Tibial artery (tissue), 4 donors: ENCODE data around the gene PLEKHN1.

Experiments used
- DNase-seq, 2 donors: peaks; one replicate each; pipeline ENCODE4 v3.0.0-alpha.2; 2019
- H3K27ac ChIP-seq, 2 donors: fragments of 200-600 bp; sonication (generic) in 1 of 2; 1 replicate in 1 of 2; 2 replicates in 1 of 2; pipeline ENCODE4 v1.5.1; 2018 to 2019; ENCODE audit warnings: mild to moderate bottlenecking in 1 of 2
- H3K27me3 ChIP-seq, 2 donors: fragments of 200-600 bp; sonication (generic) in 1 of 2; one replicate each; pipeline versions ENCODE4 v1.5.1 to v1.6.0; 2016 to 2019
- H3K36me3 ChIP-seq, 3 donors: fragments of 200-600 bp; sonication (generic) in 2 of 3; one replicate each; pipeline ENCODE4 v1.5.1; 2016 to 2019; ENCODE audit warnings: mild to moderate bottlenecking in 2 of 3
- H3K4me1 ChIP-seq, 4 donors: fragments of 200-600 bp; sonication (generic) in 2 of 4; 1 replicate in 3 of 4; 2 replicates in 1 of 4; pipeline ENCODE4 v1.5.1; 2016 to 2019
- H3K4me3 ChIP-seq, 2 donors: fragments of 200-600 bp; sonication (generic) in 1 of 2; 1 replicate in 1 of 2; 2 replicates in 1 of 2; pipeline ENCODE4 v1.5.1; 2018 to 2019; ENCODE audit warnings: mild to moderate bottlenecking in 2 of 2
- H3K9me3 ChIP-seq, 3 donors: fragments of 200-600 bp; sonication (generic) in 1 of 3; one replicate each; pipeline ENCODE4 v1.5.1; 2016 to 2019
- intact Hi-C: fragments of 100-400 bp; cut with DNase I; formaldehyde crosslinking; loops from one replicate; pipeline ENCODE4 v1.15.0; 2023; ENCODE audit warnings: low total_unique reads
- TF ChIP-seq, protein P1 (sequence below), 2 experiments: fragments of 200-600 bp in 1 of 2; fragments of 450-650 bp in 1 of 2; IDR thresholded peaks; one replicate each; pipeline ENCODE4 v1.5.1; 2017 to 2019; ENCODE audit warnings: antibody characterized with exemption in 2 of 2, mild to moderate bottlenecking in 1 of 2, moderate library complexity in 1 of 2

The PLEKHN1 gene

GRCh38 chr1:959731-960362, 6.4 kb upstream of the PLEKHN1 start:
- Histone ChIP-seq H3K4me1 (peaks cover 0 to 40% (median 31%) of the 10 kb centered on the region in 4 donors), H3K27me3 (no peaks in the 10 kb centered on the region), H3K27ac (peak overlapping the region; percentile 49 to 75), H3K9me3 (no peaks in the 10 kb centered on the region), H3K36me3 (peaks cover 14 to 47% (median 23%) of the 10 kb centered on the region in 3 donors), H3K4me3 (peak overlapping the region; percentile 98 to 100)
- DNase-seq, result no peak
- TF ChIP-seq, protein P1, sequence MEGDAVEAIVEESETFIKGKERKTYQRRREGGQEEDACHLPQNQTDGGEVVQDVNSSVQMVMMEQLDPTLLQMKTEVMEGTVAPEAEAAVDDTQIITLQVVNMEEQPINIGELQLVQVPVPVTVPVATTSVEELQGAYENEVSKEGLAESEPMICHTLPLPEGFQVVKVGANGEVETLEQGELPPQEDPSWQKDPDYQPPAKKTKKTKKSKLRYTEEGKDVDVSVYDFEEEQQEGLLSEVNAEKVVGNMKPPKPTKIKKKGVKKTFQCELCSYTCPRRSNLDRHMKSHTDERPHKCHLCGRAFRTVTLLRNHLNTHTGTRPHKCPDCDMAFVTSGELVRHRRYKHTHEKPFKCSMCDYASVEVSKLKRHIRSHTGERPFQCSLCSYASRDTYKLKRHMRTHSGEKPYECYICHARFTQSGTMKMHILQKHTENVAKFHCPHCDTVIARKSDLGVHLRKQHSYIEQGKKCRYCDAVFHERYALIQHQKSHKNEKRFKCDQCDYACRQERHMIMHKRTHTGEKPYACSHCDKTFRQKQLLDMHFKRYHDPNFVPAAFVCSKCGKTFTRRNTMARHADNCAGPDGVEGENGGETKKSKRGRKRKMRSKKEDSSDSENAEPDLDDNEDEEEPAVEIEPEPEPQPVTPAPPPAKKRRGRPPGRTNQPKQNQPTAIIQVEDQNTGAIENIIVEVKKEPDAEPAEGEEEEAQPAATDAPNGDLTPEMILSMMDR (IDR thresholded peaks at IDR 0.05), result no peak
- intact Hi-C loops, result loop anchor here (5.0 kb wide), 1 partner anchor 53 kb away; no protein-coding TSS in a partner anchor

- Histone ChIP-seq H3K27ac (peak within 1 kb of the TSS; percentile 49 to 75), H3K4me1 (peaks cover 0 to 45% (median 31%) of the 10 kb centered on the region in 4 donors), H3K4me3 (peak within 1 kb of the TSS; percentile 98 to 100), H3K9me3 (no peaks in the 10 kb centered on the region), H3K27me3 (no peaks in the 10 kb centered on the region), H3K36me3 (peaks cover 7 to 40% (median 21%) of the 10 kb centered on the region in 3 donors)
- TF ChIP-seq, protein P1 (IDR thresholded peaks at IDR 0.05), result no peak
- peak; percentile 65 to 83 for DNase-seq
- intact Hi-C loops, result loop anchor here (5.0 kb wide), 1 partner anchor 53 kb away; no protein-coding TSS in a partner anchor
Measured at GRCh38 chr1:960363-961131, 5.7 kb upstream of the PLEKHN1 start, which contains the start of gene KLHL17. TSS of gene KLHL17 (plus strand) at chr1:960584. CDS start at chr1:960694, 110 bp downstream.

- DNase-seq, result no peak
- intact Hi-C loops, result loop anchor here (5.0 kb wide), 1 partner anchor 54 kb away; no protein-coding TSS in a partner anchor
- Histone ChIP-seq H3K27ac (peak overlapping the region in 1 of 2 donors; percentile 75), H3K9me3 (no peaks in the 10 kb centered on the region), H3K27me3 (no peaks in the 10 kb centered on the region), H3K4me3 (peak overlapping the region; percentile 98 to 100), H3K4me1 (peaks cover 0 to 51% (median 35%) of the 10 kb centered on the region in 4 donors), H3K36me3 (peaks cover under 1 to 34% (median 14%) of the 10 kb centered on the region in 3 donors)
- TF ChIP-seq, protein P1 (IDR thresholded peaks at IDR 0.05), result no peak
Measured at GRCh38 chr1:961132-961669, 5.1 kb upstream of the PLEKHN1 start.

DNA sequence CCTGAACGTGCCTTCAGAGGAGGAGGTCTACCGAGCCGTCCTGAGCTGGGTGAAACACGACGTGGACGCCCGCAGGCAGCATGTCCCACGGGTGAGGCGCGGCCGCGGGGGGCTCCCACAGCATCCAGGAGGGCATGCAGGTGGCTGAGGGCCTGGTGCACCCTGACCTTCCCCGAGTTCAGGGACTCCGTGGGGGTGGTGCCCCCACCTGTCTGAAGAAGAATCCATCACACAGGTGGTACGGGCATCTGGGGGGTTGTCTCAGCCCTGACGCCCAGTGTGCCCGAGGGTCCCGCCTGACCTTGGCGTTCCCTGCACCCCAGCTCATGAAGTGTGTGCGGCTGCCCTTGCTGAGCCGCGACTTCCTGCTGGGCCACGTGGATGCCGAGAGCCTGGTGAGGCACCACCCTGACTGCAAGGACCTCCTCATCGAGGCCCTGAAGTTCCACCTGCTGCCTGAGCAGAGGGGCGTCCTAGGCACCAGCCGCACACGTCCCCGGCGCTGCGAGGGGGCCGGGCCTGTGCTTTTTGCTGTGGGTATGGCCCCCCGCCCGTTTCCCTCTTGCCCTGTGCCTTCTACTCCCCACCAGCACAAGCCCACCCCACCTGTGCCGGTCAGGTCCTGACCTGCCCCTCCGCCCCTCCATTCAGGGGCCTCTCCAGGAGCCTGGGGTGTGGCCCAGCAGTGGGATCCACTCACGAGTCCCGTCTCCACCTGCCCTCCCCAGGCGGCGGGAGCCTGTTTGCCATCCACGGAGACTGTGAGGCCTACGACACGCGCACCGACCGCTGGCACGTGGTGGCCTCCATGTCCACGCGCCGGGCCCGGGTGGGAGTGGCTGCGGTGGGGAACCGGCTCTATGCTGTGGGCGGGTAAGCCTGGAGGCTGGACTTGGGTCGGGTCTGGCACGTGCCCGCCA, 3.6 kb upstream of the PLEKHN1 start:
- Histone ChIP-seq H3K36me3 (peaks cover 0 to 22% (median 5%) of the 10 kb centered on the region in 3 donors), H3K4me1 (peaks cover 0 to 58% (median 41%) of the 10 kb centered on the region in 4 donors), H3K27me3 (peaks cover 0 to 5% of the 10 kb centered on the region in 2 donors), H3K27ac (no peak overlapping the region), H3K4me3 (no peak overlapping the region), H3K9me3 (no peaks in the 10 kb centered on the region)
- intact Hi-C loops, result loop anchor here (5.0 kb wide), 1 partner anchor 55 kb away; no protein-coding TSS in a partner anchor
- TF ChIP-seq, protein P1 (IDR thresholded peaks at IDR 0.05), result no peak
- DNase-seq, result no peak

GRCh38 chr1:963301-963651, 3.0 kb upstream of the PLEKHN1 start:
- intact Hi-C loops, result loop anchor here (5.0 kb wide), 1 partner anchor 56 kb away; no protein-coding TSS in a partner anchor
- Histone ChIP-seq H3K36me3 (peaks cover 0 to 22% (median 5%) of the 10 kb centered on the region in 3 donors), H3K27me3 (peaks cover 0 to 11% of the 10 kb centered on the region in 2 donors), H3K4me1 (peaks cover 0 to 56% (median 36%) of the 10 kb centered on the region in 4 donors), H3K4me3 (no peak overlapping the region), H3K9me3 (no peaks in the 10 kb centered on the region), H3K27ac (no peak overlapping the region)
- TF ChIP-seq, protein P1 (IDR thresholded peaks at IDR 0.05), result no peak
- no peak for DNase-seq
